GM23338 (cell line): ENCODE data around the gene OR2L13. TPM values are rescaled to one million over a fixed set of nuclear protein-coding genes. Genes with fewer than 3 reads are reported as not detected.

Source experiments
- ATAC-seq: fragments of 200-7000 bp; cut with Tn5 transposase; 3 replicates; pipeline ENCODE4 v1.9.1; 2020
- DNase-seq: peaks from one replicate; pipeline ENCODE4 v3.0.0-alpha.2; 2015; ENCODE audit warnings: low spot score
- H2AFZ ChIP-seq: fragments of 200-600 bp; sonication (generic); 2 replicates; pipeline ENCODE4 v1.8.0; 2016; ENCODE audit warnings: antibody characterized with exemption, mild to moderate bottlenecking, moderate library complexity
- H3F3A ChIP-seq: fragments of 200-600 bp; sonication (generic); replicated peaks from 2 replicates; pipeline ENCODE4 v1.8.0; 2017; ENCODE audit warnings: antibody characterized with exemption, mixed run types, low read depth
- H3K27ac ChIP-seq: fragments of 200-600 bp; sonication (generic); 2 replicates; pipeline ENCODE4 v1.6.1; 2016; ENCODE audit warnings: low read depth
- H3K27me3 ChIP-seq: fragments of 200-600 bp; sonication (generic); 2 replicates; pipeline ENCODE4 v1.8.0; 2016; ENCODE audit warnings: mild to moderate bottlenecking, mixed run types, moderate library complexity; ENCODE audit not compliant: insufficient read depth
- H3K36me3 ChIP-seq: fragments of 200-600 bp; sonication (generic); 2 replicates; pipeline ENCODE4 v1.8.0; 2016; ENCODE audit warnings: mild to moderate bottlenecking; ENCODE audit not compliant: insufficient read depth
- H3K4me1 ChIP-seq: fragments of 200-600 bp; sonication (generic); 2 replicates; pipeline ENCODE4 v1.8.0; 2016; ENCODE audit warnings: mild to moderate bottlenecking, moderate library complexity; ENCODE audit not compliant: insufficient read depth
- H3K4me2 ChIP-seq: fragments of 200-600 bp; sonication (generic); 2 replicates; pipeline ENCODE4 v1.7.1; 2017; ENCODE audit warnings: mixed run types
- H3K4me3 ChIP-seq: fragments of 200-600 bp; sonication (generic); 2 replicates; pipeline ENCODE4 v1.6.1; 2016; ENCODE audit warnings: mixed run types
- H3K79me2 ChIP-seq: fragments of 200-600 bp; sonication (generic); replicated peaks from 2 replicates; pipeline ENCODE4 v1.8.0; 2017; ENCODE audit warnings: mild to moderate bottlenecking; ENCODE audit not compliant: insufficient read depth
- H3K9me2 ChIP-seq: fragments of 200-600 bp; sonication (generic); 2 replicates; pipeline ENCODE4 v1.8.0; 2017; ENCODE audit not compliant: insufficient read depth
- H4K20me1 ChIP-seq: fragments of 200-600 bp; sonication (generic); replicated peaks from 2 replicates; pipeline ENCODE4 v1.8.0; 2017; ENCODE audit warnings: mild to moderate bottlenecking; ENCODE audit not compliant: insufficient read depth
- H3K27ac Mint-ChIP-seq: 2 replicates; pipeline ENCODE4 v1.8.0; 2020; ENCODE audit warnings: inconsistent platforms, mild to moderate bottlenecking, moderate library complexity, mixed read lengths
- H3K27me3 Mint-ChIP-seq: 3 replicates; pipeline ENCODE4 v1.8.0; 2022; ENCODE audit warnings: low read depth, mild to moderate bottlenecking, moderate library complexity, mixed read lengths, inconsistent platforms; ENCODE audit not compliant: insufficient read depth, poor library complexity
- H3K36me3 Mint-ChIP-seq: 3 replicates; pipeline ENCODE4 v1.8.0; 2021; ENCODE audit warnings: low read depth, mild to moderate bottlenecking, inconsistent platforms, moderate library complexity, mixed read lengths
- H3K4me1 Mint-ChIP-seq: 3 replicates; pipeline ENCODE4 v1.8.0; 2020; ENCODE audit warnings: mild to moderate bottlenecking, inconsistent platforms, mixed read lengths
- H3K4me3 Mint-ChIP-seq: 3 replicates; pipeline ENCODE4 v1.8.0; 2021; ENCODE audit warnings: moderate library complexity, mild to moderate bottlenecking, inconsistent platforms, mixed read lengths
- H3K9me3 Mint-ChIP-seq: 3 replicates; pipeline ENCODE4 v1.8.0; 2020; ENCODE audit warnings: moderate library complexity, mild to moderate bottlenecking, inconsistent platforms, mixed read lengths
- CREB1 ChIP-seq: fragments of 250-450 bp; sonication (Bioruptor Pico); IDR thresholded peaks from 2 replicates; pipeline ENCODE4 v1.5.0; 2020; ENCODE audit warnings: low read depth, mild to moderate bottlenecking, moderate library complexity
- CTCF ChIP-seq, 2 experiments: fragments of 200-600 bp in 1 of 2; sonication (generic) in 1 of 2; conservative IDR thresholded peaks; 2 replicates each; pipeline versions ENCODE4 v1.5.1 to v1.6.1; 2016 to 2017; ENCODE audit warnings: antibody characterized with exemption in 2 of 2, low read depth in 2 of 2, mild to moderate bottlenecking in 2 of 2, moderate library complexity in 1 of 2
- ETS1 ChIP-seq: IDR thresholded peaks from 2 replicates; pipeline ENCODE4 v1.6.1; 2016; ENCODE audit warnings: antibody characterized with exemption
- EZH2 ChIP-seq: fragments of 200-600 bp; sonication (generic); IDR thresholded peaks from one replicate; pipeline ENCODE4 v1.8.0; 2017; ENCODE audit warnings: antibody characterized with exemption, mild to moderate bottlenecking, low read depth; ENCODE audit not compliant: unreplicated experiment
- EZH2phosphoT487 ChIP-seq: fragments of 200-600 bp; sonication (generic); IDR thresholded peaks from one replicate; pipeline ENCODE4 v1.8.1; 2018; ENCODE audit warnings: antibody characterized with exemption; ENCODE audit not compliant: unreplicated experiment
- JUNB ChIP-seq: IDR thresholded peaks from one replicate; pipeline ENCODE4 v1.6.1; 2016; ENCODE audit warnings: antibody characterized with exemption; ENCODE audit not compliant: unreplicated experiment
- NANOG ChIP-seq: IDR thresholded peaks from 2 replicates; pipeline ENCODE4 v1.6.1; 2016; ENCODE audit warnings: antibody characterized with exemption, borderline replicate concordance
- POLR2AphosphoS5 ChIP-seq: IDR thresholded peaks from 2 replicates; pipeline ENCODE4 v1.6.1; 2016; ENCODE audit warnings: antibody characterized with exemption, low read depth
- REST ChIP-seq: IDR thresholded peaks from one replicate; pipeline ENCODE4 v1.6.1; 2018; ENCODE audit warnings: antibody characterized with exemption; ENCODE audit not compliant: unreplicated experiment
- STAT1 ChIP-seq: IDR thresholded peaks from one replicate; pipeline ENCODE4 v1.6.1; 2016; ENCODE audit warnings: antibody characterized with exemption; ENCODE audit not compliant: unreplicated experiment
- ZNF114 ChIP-seq: fragments of 250-450 bp; sonication (Bioruptor Pico); IDR thresholded peaks from 2 replicates; pipeline ENCODE4 v1.5.0; 2020; ENCODE audit warnings: mild to moderate bottlenecking, moderate library complexity
- ZNF331 ChIP-seq: fragments of 250-450 bp; sonication (Bioruptor Pico); IDR thresholded peaks from 2 replicates; pipeline ENCODE4 v1.5.0; 2020; ENCODE audit warnings: low read depth, mild to moderate bottlenecking, moderate library complexity
- ZNF462 ChIP-seq: fragments of 250-450 bp; sonication (Bioruptor Pico); IDR thresholded peaks from 2 replicates; pipeline ENCODE4 v1.5.0; 2020; ENCODE audit warnings: mild to moderate bottlenecking, moderate library complexity
- polyA plus RNA-seq: library from polyadenylated mRNA; unstranded; fragments of >200 nt; fragmentation: Nextera tagmentation; extraction: Ambion mirVana; gene quantifications from 2 replicates; pipeline ENCODE4 v1.2.1, GENCODE V29; 2016
- total RNA-seq: library from RNA; depleted of rRNA; stranded (reverse); fragments of >200 nt; shearing (Covaris generic); gene quantifications from 2 replicates; pipeline ENCODE4 v1.2.3, GENCODE V29; 2014

The OR2L13 gene
- total and polyA plus RNA-seq, 2 experiments from 2014 or later, result not detected

- ATAC-seq (no peak), DNase-seq (no peak)
- Histone ChIP-seq H3K27me3 (no peaks in the 10 kb centered on the region), H3K27ac (no peak overlapping the region), H3K36me3 (no peaks in the 10 kb centered on the region), H4K20me1 (no peaks in the 10 kb centered on the region), H3K9me2 (no peaks in the 10 kb centered on the region), H3K79me2 (no peaks in the 10 kb centered on the region), H3K4me3 (no peak overlapping the region), H3K4me2 (no peak overlapping the region), H3K4me1 (no peaks in the 10 kb centered on the region), H2AFZ (no peak overlapping the region), H3F3A (no peaks in the 10 kb centered on the region)
- Mint-ChIP-seq H3K4me1 (no peaks in the 10 kb centered on the region), H3K27me3 (no peaks in the 10 kb centered on the region), H3K9me3 (peaks cover 77% of the 10 kb centered on the region), H3K4me3 (no peak overlapping the region), H3K27ac (no peak overlapping the region), H3K36me3 (peaks cover 21% of the 10 kb centered on the region)
- TF ChIP-seq CREB1, result no peak
- no peak for TF ChIP-seq EZH2phosphoT487
- no peak for TF ChIP-seq EZH2
- TF ChIP-seq JUNB, result no peak
- no peak for TF ChIP-seq ZNF331 (CRISPR knock-in tag)
- no peak for TF ChIP-seq ETS1
- no peak for TF ChIP-seq ZNF114 (CRISPR knock-in tag)
- TF ChIP-seq CTCF (conservative IDR thresholded peaks at IDR 0.05; ENCODE audit: low read depth in 2 of 2), result no peak
- no peak for TF ChIP-seq STAT1
- no peak for TF ChIP-seq NANOG
- TF ChIP-seq REST, result no peak
- TF ChIP-seq POLR2AphosphoS5, result no peak
- TF ChIP-seq ZNF462 (CRISPR knock-in tag), result no peak
Measured at GRCh38 chr1:248045209-248045608, 49.8 kb upstream of the OR2L13 start.
